Neural cell (in vitro differentiated cells): ENCODE results near the gene ABCB4. TPM values are rescaled to one million over a fixed set of nuclear protein-coding genes. Genes with fewer than 3 reads are reported as not detected.

Experiments
- H2AFZ ChIP-seq: fragments of 200-600, 300-800 bp; sonication (generic), shearing (Covaris generic); 2 replicates; pipeline ENCODE4 v1.6.0; 2014; ENCODE audit warnings: low read depth, mild to moderate bottlenecking, antibody characterized with exemption, low read length, moderate library complexity
- H3F3A ChIP-seq: fragments of 200-600 bp; shearing (Covaris generic); 2 replicates; pipeline ENCODE4 v1.6.1; 2016; ENCODE audit warnings: mild to moderate bottlenecking, moderate library complexity, mixed read lengths, antibody characterized with exemption, low read length; ENCODE audit not compliant: insufficient read depth, poor library complexity, severe bottlenecking
- H3K27ac ChIP-seq: fragments of 200-600, 300-800 bp; sonication (generic), shearing (Covaris generic); 2 replicates; pipeline ENCODE4 v1.5.1; 2014; ENCODE audit warnings: mild to moderate bottlenecking, low read length, moderate library complexity
- H3K27me3 ChIP-seq: fragments of 300-800, 200-600 bp; sonication (generic), shearing (Covaris generic); 2 replicates; pipeline ENCODE4 v1.6.0; 2014; ENCODE audit warnings: mild to moderate bottlenecking, low read depth, low read length, moderate library complexity; ENCODE audit not compliant: insufficient read depth
- H3K36me3 ChIP-seq: fragments of 300-800, 200-600 bp; sonication (generic), shearing (Covaris generic); 2 replicates; pipeline ENCODE4 v1.5.1; 2014; ENCODE audit warnings: mild to moderate bottlenecking, antibody characterized with exemption, low read length, moderate library complexity; ENCODE audit not compliant: insufficient read depth
- H3K4me2 ChIP-seq: fragments of 300-800, 200-600 bp; sonication (generic), shearing (Covaris generic); 2 replicates; pipeline ENCODE4 v1.6.0; 2014; ENCODE audit warnings: mild to moderate bottlenecking, low read length
- H3K4me3 ChIP-seq: fragments of 300-800, 200-600 bp; sonication (generic), shearing (Covaris generic); 2 replicates; pipeline ENCODE4 v1.5.1; 2014; ENCODE audit warnings: mild to moderate bottlenecking, low read length, moderate library complexity
- H3K79me2 ChIP-seq: fragments of 200-600 bp; shearing (Covaris generic); replicated peaks from 2 replicates; pipeline ENCODE4 v1.6.0; 2014; ENCODE audit warnings: mild to moderate bottlenecking, low read length, moderate library complexity; ENCODE audit not compliant: insufficient read depth
- H3K9ac ChIP-seq: fragments of 300-800, 200-600 bp; sonication (generic), shearing (Covaris generic); 2 replicates; pipeline ENCODE4 v1.6.1; 2016; ENCODE audit warnings: mild to moderate bottlenecking, low read length, mixed read lengths
- H3K9me2 ChIP-seq: fragments of 200-600 bp; shearing (Covaris generic); 2 replicates; pipeline ENCODE4 v1.6.1; 2016; ENCODE audit warnings: mild to moderate bottlenecking, low read length, mixed read lengths; ENCODE audit not compliant: insufficient read depth
- H3K9me3 ChIP-seq: fragments of 200-600, 300-800 bp; sonication (generic), shearing (Covaris generic); 2 replicates; pipeline ENCODE4 v1.6.1; 2016; ENCODE audit warnings: mild to moderate bottlenecking, mixed run types, low read length, moderate library complexity, mixed read lengths
- H4K20me1 ChIP-seq: fragments of 200-600 bp; shearing (Covaris generic); 2 replicates; pipeline ENCODE4 v1.6.1; 2016; ENCODE audit warnings: mild to moderate bottlenecking, mixed run types; ENCODE audit not compliant: insufficient read depth
- EP300 ChIP-seq: fragments of 450-650 bp; conservative IDR thresholded peaks from 2 replicates; pipeline ENCODE4 v1.6.1; 2014; ENCODE audit warnings: antibody characterized with exemption, mild to moderate bottlenecking, moderate library complexity; ENCODE audit not compliant: poor library complexity, severe bottlenecking
- EZH2 ChIP-seq: fragments of 200-600, 300-800 bp; shearing (Covaris generic), sonication (generic); IDR thresholded peaks from 2 replicates; pipeline ENCODE4 v1.6.1; 2014; ENCODE audit warnings: antibody characterized with exemption, low read length, borderline replicate concordance, mild to moderate bottlenecking; ENCODE audit not compliant: insufficient read depth, poor library complexity, severe bottlenecking
- MXI1 ChIP-seq: fragments of 450-650 bp; conservative IDR thresholded peaks from 2 replicates; pipeline ENCODE4 v1.6.1; 2014; ENCODE audit warnings: antibody characterized with exemption, mild to moderate bottlenecking; ENCODE audit not compliant: poor library complexity, severe bottlenecking
- POLR2AphosphoS5 ChIP-seq: IDR thresholded peaks from 2 replicates; pipeline ENCODE4 v1.6.1; 2012
- RAD21 ChIP-seq: fragments of 450-650 bp; conservative IDR thresholded peaks from 2 replicates; pipeline ENCODE4 v1.6.1; 2014; ENCODE audit warnings: antibody characterized with exemption, mild to moderate bottlenecking, moderate library complexity
- SMC3 ChIP-seq: fragments of 450-650 bp; conservative IDR thresholded peaks from 2 replicates; pipeline ENCODE4 v1.6.1; 2014; ENCODE audit warnings: antibody characterized with exemption, mild to moderate bottlenecking, moderate library complexity; ENCODE audit not compliant: poor library complexity
- TAF1 ChIP-seq: IDR thresholded peaks from 2 replicates; pipeline ENCODE4 v1.6.1; 2012; ENCODE audit warnings: low read depth
- polyA plus RNA-seq: library from polyadenylated mRNA; depleted of rRNA; stranded (reverse); fragments of >200 nt; gene quantifications from 2 replicates; pipeline ENCODE4 v1.2.3, GENCODE V29; 2014
- TF ChIP-seq, protein P1 (sequence below): fragments of 450-650 bp; IDR thresholded peaks from 2 replicates; pipeline ENCODE4 v1.5.1; 2014; ENCODE audit warnings: antibody characterized with exemption, mild to moderate bottlenecking, moderate library complexity; ENCODE audit not compliant: poor library complexity, severe bottlenecking
- TF ChIP-seq, protein P2 (sequence below): IDR thresholded peaks from 2 replicates; pipeline ENCODE4 v1.6.1; 2012; ENCODE audit warnings: borderline replicate concordance

Gene ABCB4
- polyA plus RNA-seq, 1 donor from 2014 or later = not detected

DNA sequence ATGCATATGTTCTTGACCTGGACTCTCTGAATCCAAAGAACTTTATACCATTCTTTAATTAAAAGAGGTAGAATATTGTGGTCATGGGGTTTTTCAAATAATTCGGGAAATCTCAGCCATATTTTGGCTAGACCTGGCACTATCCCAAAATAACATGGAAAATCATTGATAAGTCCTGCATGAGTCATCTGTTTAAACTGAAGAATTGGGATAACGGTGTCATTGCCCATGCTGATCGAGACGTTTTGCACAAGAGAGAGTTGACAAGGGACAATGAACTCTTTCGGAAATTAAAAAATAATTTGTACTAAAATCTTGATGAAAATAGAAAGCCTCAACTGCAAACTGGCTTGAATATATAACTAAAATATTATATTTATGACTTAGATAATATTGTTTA lies 19.9 kb upstream of the ABCB4 start:
- Histone ChIP-seq H3K9ac (no peak overlapping the region), H2AFZ (no peak overlapping the region), H3K9me2 (no peaks in the 10 kb centered on the region), H3K9me3 (no peaks in the 10 kb centered on the region), H3K27me3 (no peaks in the 10 kb centered on the region), H3K79me2 (no peaks in the 10 kb centered on the region), H3K4me3 (no peak overlapping the region), H3F3A (no peaks in the 10 kb centered on the region), H3K27ac (no peak overlapping the region), H3K4me2 (no peak overlapping the region), H3K36me3 (no peaks in the 10 kb centered on the region), H4K20me1 (no peaks in the 10 kb centered on the region)
- TF ChIP-seq, protein P1, sequence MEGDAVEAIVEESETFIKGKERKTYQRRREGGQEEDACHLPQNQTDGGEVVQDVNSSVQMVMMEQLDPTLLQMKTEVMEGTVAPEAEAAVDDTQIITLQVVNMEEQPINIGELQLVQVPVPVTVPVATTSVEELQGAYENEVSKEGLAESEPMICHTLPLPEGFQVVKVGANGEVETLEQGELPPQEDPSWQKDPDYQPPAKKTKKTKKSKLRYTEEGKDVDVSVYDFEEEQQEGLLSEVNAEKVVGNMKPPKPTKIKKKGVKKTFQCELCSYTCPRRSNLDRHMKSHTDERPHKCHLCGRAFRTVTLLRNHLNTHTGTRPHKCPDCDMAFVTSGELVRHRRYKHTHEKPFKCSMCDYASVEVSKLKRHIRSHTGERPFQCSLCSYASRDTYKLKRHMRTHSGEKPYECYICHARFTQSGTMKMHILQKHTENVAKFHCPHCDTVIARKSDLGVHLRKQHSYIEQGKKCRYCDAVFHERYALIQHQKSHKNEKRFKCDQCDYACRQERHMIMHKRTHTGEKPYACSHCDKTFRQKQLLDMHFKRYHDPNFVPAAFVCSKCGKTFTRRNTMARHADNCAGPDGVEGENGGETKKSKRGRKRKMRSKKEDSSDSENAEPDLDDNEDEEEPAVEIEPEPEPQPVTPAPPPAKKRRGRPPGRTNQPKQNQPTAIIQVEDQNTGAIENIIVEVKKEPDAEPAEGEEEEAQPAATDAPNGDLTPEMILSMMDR = no peak
- TF ChIP-seq EZH2 = no peak
- no peak for TF ChIP-seq MXI1
- no peak for TF ChIP-seq TAF1
- no peak for TF ChIP-seq EP300
- no peak for TF ChIP-seq SMC3
- TF ChIP-seq, protein P2, sequence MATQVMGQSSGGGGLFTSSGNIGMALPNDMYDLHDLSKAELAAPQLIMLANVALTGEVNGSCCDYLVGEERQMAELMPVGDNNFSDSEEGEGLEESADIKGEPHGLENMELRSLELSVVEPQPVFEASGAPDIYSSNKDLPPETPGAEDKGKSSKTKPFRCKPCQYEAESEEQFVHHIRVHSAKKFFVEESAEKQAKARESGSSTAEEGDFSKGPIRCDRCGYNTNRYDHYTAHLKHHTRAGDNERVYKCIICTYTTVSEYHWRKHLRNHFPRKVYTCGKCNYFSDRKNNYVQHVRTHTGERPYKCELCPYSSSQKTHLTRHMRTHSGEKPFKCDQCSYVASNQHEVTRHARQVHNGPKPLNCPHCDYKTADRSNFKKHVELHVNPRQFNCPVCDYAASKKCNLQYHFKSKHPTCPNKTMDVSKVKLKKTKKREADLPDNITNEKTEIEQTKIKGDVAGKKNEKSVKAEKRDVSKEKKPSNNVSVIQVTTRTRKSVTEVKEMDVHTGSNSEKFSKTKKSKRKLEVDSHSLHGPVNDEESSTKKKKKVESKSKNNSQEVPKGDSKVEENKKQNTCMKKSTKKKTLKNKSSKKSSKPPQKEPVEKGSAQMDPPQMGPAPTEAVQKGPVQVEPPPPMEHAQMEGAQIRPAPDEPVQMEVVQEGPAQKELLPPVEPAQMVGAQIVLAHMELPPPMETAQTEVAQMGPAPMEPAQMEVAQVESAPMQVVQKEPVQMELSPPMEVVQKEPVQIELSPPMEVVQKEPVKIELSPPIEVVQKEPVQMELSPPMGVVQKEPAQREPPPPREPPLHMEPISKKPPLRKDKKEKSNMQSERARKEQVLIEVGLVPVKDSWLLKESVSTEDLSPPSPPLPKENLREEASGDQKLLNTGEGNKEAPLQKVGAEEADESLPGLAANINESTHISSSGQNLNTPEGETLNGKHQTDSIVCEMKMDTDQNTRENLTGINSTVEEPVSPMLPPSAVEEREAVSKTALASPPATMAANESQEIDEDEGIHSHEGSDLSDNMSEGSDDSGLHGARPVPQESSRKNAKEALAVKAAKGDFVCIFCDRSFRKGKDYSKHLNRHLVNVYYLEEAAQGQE = no peak
- TF ChIP-seq RAD21 = no peak
- TF ChIP-seq POLR2AphosphoS5 = no peak

DNA sequence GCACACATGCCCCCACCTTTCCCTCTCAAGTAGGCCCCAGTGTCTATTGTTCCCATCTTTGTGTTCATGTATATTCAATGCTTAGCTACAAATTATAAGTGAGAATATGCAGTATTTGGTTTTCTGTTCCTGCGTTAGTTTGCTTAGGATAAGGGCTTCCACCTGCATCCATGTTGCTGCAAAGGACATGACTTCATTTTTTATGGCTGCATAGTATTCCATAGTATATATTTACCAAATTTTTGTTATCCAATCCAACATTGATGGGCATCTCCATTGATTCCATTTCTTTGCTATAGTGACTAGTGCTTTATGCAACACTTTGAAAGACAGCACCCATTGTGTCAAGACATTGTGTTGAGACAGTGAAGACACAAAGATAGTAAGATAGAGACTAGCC lies 19.0 kb upstream of the ABCB4 start:
- no peak for TF ChIP-seq EP300
- TF ChIP-seq POLR2AphosphoS5 = no peak
- TF ChIP-seq TAF1 = no peak
- TF ChIP-seq, protein P1 = no peak
- TF ChIP-seq, protein P2 = no peak
- TF ChIP-seq MXI1 = no peak
- no peak for TF ChIP-seq SMC3
- TF ChIP-seq EZH2 = no peak
- TF ChIP-seq RAD21 = no peak
- Histone ChIP-seq H3K4me2 (no peak overlapping the region), H3K36me3 (no peaks in the 10 kb centered on the region), H3K79me2 (no peaks in the 10 kb centered on the region), H3K9ac (no peak overlapping the region), H3F3A (no peaks in the 10 kb centered on the region), H3K9me2 (no peaks in the 10 kb centered on the region), H3K4me3 (no peak overlapping the region), H2AFZ (no peak overlapping the region), H3K27ac (no peak overlapping the region), H3K9me3 (no peaks in the 10 kb centered on the region), H3K27me3 (no peaks in the 10 kb centered on the region), H4K20me1 (no peaks in the 10 kb centered on the region)
